CD4-positive, alpha-beta T cell (primary cell): ENCODE data around the gene SH2B3. TPM values are rescaled to one million over a fixed set of nuclear protein-coding genes. Genes with fewer than 3 reads are reported as not detected.

Experiments
- ATAC-seq: fragments of 200-7000 bp; cut with Tn5 transposase; one replicate; pipeline ENCODE4 v1.10.0; 2022; ENCODE audit warnings: mild to moderate bottlenecking; ENCODE audit not compliant: poor library complexity
- CTCF ChIA-PET: fragments of 350-600 bp; sonication (Branson Sonifier 250); formaldehyde crosslinking; loops from one replicate; lab custom pipeline; 2021; ENCODE audit warnings: antibody characterized with exemption, inconsistent platforms; lab: Charles Lee
- POLR2A ChIA-PET: fragments of 350-600 bp; sonication (Branson Sonifier 250); formaldehyde crosslinking; loops from one replicate; lab custom pipeline; 2021; ENCODE audit warnings: antibody characterized with exemption, inconsistent platforms; lab: Charles Lee
- DNase-seq, 14 experiments: peaks; one replicate each; pipeline ENCODE4 v3.0.0-alpha.2; 2013 to 2020; ENCODE audit warnings: mixed read lengths in 2 of 14
- H3K27ac ChIP-seq, 2 donors: one replicate each; pipeline versions ENCODE4 v1.5.1 to v1.7.0; 2013; ENCODE audit warnings: low read length in 2 of 2, low read depth in 1 of 2, mild to moderate bottlenecking in 1 of 2
- H3K27me3 ChIP-seq, 2 experiments: 1 replicate in 1 of 2; 2 replicates in 1 of 2; pipeline versions ENCODE4 v1.6.1 to v1.7.0; 2013; ENCODE audit warnings: low read length in 2 of 2, control low read depth in 1 of 2, mild to moderate bottlenecking in 1 of 2, moderate library complexity in 1 of 2; ENCODE audit not compliant: insufficient read depth in 2 of 2, control insufficient read depth in 1 of 2
- H3K36me3 ChIP-seq: one replicate; pipeline ENCODE4 v1.6.1; 2013; ENCODE audit warnings: low read length, control low read depth; ENCODE audit not compliant: insufficient read depth
- H3K4me1 ChIP-seq: one replicate; pipeline ENCODE4 v1.6.1; 2013; ENCODE audit warnings: low read length, control low read depth; ENCODE audit not compliant: insufficient read depth
- H3K4me3 ChIP-seq: one replicate; pipeline ENCODE4 v1.5.1; 2013; ENCODE audit warnings: mild to moderate bottlenecking, low read length, moderate library complexity
- H3K9me3 ChIP-seq, 2 experiments: 1 replicate in 1 of 2; 2 replicates in 1 of 2; pipeline versions ENCODE4 v1.6.1 to v1.7.0; 2013; ENCODE audit warnings: low read length in 2 of 2, mild to moderate bottlenecking in 2 of 2, control low read depth in 1 of 2, moderate library complexity in 1 of 2; ENCODE audit not compliant: control insufficient read depth in 1 of 2, insufficient read depth in 1 of 2
- H3K27ac Mint-ChIP-seq: one replicate; pipeline ENCODE4 v1.8.0; 2020; ENCODE audit warnings: mixed read lengths
- H3K27me3 Mint-ChIP-seq: one replicate; pipeline ENCODE4 v1.8.0; 2021; ENCODE audit warnings: mixed read lengths
- H3K36me3 Mint-ChIP-seq: one replicate; pipeline ENCODE4 v1.8.0; 2021; ENCODE audit warnings: low read depth, mixed read lengths
- H3K4me1 Mint-ChIP-seq: one replicate; pipeline ENCODE4 v1.8.0; 2021; ENCODE audit warnings: low read depth, mixed read lengths
- H3K4me3 Mint-ChIP-seq: one replicate; pipeline ENCODE4 v1.8.0; 2020; ENCODE audit warnings: mild to moderate bottlenecking, mixed read lengths
- H3K9me3 Mint-ChIP-seq: one replicate; pipeline ENCODE4 v1.8.0; 2020; ENCODE audit warnings: mixed read lengths
- CTCF ChIP-seq: fragments of 200-600 bp; IDR thresholded peaks from one replicate; pipeline ENCODE4 v1.8.0; 2022; ENCODE audit warnings: antibody characterized with exemption, mild to moderate bottlenecking
- intact Hi-C, 2 experiments: fragments of 100-400 bp; cut with DNase I in 1 of 2; cut with micrococcal nuclease in 1 of 2; formaldehyde crosslinking; loops; one replicate each; pipeline versions ENCODE4 v1.15.1 to v1.9.0; 2023 to 2025; cut with DNase I, micrococcal nuclease
- total RNA-seq, 174 experiments: library from RNA in 2 of 174; stranded (reverse) in 2 of 174; gene quantifications; one replicate each; pipeline ENCODE4 v1.2.3 and lab custom pipeline; 2021 to 2026

SH2B3 gene
- total RNA-seq, 2 experiments from 2014 or later = 42.3 to 46.4 TPM

GRCh38 chr12:111445726-111446581 lies 40.2 kb downstream of the SH2B3 start:
- intact Hi-C loops = loop anchor here in 1 of 2 experiments (1.0 kb wide), 2 partner anchors 11 to 41 kb away; partner anchors contain the start of gene SH2B3
- TF ChIP-seq CTCF = no peak
- Mint-ChIP-seq H3K27me3 (no peaks in the 10 kb centered on the region), H3K36me3 (peaks cover 58% of the 10 kb centered on the region), H3K9me3 (no peaks in the 10 kb centered on the region), H3K4me1 (peaks cover 63% of the 10 kb centered on the region), H3K4me3 (peak overlapping the region; percentile 42), H3K27ac (peak overlapping the region; percentile 82)
- CTCF ChIA-PET = interaction anchor here (1.1 to 27.4 kb wide), 5 partner anchors 11 to 44 kb away, joined by 3 to 487 read pairs (median 3); partner anchors contain the start of gene SH2B3
- POLR2A ChIA-PET = interaction anchor here (0.6 to 5.1 kb wide), 10 partner anchors 11 to 665 kb away, joined by 3 to 87 read pairs (median 9); no protein-coding TSS in a partner anchor
- Histone ChIP-seq H3K27ac (peak overlapping the region; percentile 74 to 80), H3K9me3 (no peaks in the 10 kb centered on the region), H3K36me3 (peaks cover 61% of the 10 kb centered on the region), H3K4me3 (no peak overlapping the region), H3K4me1 (peaks cover 74% of the 10 kb centered on the region), H3K27me3 (no peaks in the 10 kb centered on the region)
- ATAC-seq = no peak
- DNase-seq = peak in 2 of 14 experiments; percentile 11 to 27

GRCh38 chr12:111446631-111447570 lies 41.2 kb downstream of the SH2B3 start:
- Histone ChIP-seq H3K9me3 (no peaks in the 10 kb centered on the region), H3K4me3 (no peak overlapping the region), H3K4me1 (peaks cover 69% of the 10 kb centered on the region), H3K36me3 (peaks cover 70% of the 10 kb centered on the region), H3K27ac (peak overlapping the region in 1 of 2 donors; percentile 74), H3K27me3 (no peaks in the 10 kb centered on the region)
- no peak for ATAC-seq
- H3K4me3 Mint-ChIP-seq = no peak overlapping the region
- H3K27me3 Mint-ChIP-seq = no peaks in the 10 kb centered on the region
- no peak for TF ChIP-seq CTCF
- H3K4me1 Mint-ChIP-seq = peaks cover 63% of the 10 kb centered on the region
- DNase-seq = peak in 2 of 14 experiments; percentile 7 to 16
- H3K27ac Mint-ChIP-seq = peak overlapping the region; percentile 82
- intact Hi-C loops = no loop called here
- H3K36me3 Mint-ChIP-seq = peaks cover 66% of the 10 kb centered on the region
- H3K9me3 Mint-ChIP-seq = no peaks in the 10 kb centered on the region
- POLR2A ChIA-PET = interaction anchor here (4.5 to 5.1 kb wide), 2 partner anchors 12 to 43 kb away, joined by 35 to 87 read pairs; no protein-coding TSS in a partner anchor
- CTCF ChIA-PET = interaction anchor here (27.4 kb wide), 1 partner anchor 45 kb away, joined by 487 read pairs; the partner anchor contains the start of gene SH2B3
